NT2/D1 (cell line): ENCODE results near the gene KRT76.

Experiments
- SUZ12 ChIP-seq: IDR thresholded peaks from 2 replicates; pipeline ENCODE4 v1.6.1; 2011; ENCODE audit not compliant: insufficient read length, insufficient read depth; ENCODE audit errors: extremely low read depth
- YY1 ChIP-seq: IDR thresholded peaks from 2 replicates; pipeline ENCODE4 v1.6.1; 2011; ENCODE audit not compliant: insufficient read length, insufficient read depth
- ZNF274 ChIP-seq: IDR thresholded peaks from 2 replicates; pipeline ENCODE4 v1.6.1; 2011; ENCODE audit warnings: mild to moderate bottlenecking, low read depth, low read length

DNA sequence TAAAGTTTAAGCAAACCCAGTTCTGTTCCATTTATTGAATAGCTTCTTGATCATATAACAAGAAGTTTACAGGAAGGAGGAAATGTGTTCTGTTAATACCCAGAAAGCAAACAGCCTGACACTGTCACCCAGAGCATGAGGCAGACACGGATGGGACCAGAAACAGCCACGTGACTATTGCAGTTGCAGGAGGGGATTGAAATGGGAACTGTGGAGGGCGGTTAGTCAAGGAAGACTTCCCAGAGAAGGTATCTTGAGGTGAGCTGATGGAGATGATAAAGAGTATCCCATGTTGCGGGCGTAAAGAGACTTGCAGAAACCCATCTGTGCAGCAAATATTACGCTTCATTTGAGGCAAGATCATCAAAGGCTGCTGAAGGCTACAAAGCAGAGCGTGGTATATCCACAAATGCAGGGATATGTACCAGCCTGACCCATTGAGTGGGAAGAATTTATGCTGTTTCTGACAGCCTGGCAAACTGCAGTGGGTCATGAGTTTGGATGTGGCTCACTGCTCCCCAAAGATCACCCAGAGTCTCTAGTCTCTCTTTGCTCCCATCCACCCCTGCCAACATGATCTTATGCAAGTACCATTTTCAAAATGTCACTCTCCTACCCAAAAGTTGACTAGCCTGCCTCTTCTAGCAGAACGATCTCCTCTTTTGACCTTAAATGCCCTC lies 20.7 kb downstream of the KRT76 start:
- TF ChIP-seq SUZ12 (no peak), ZNF274 (no peak), YY1 (no peak)
